DMS53 treated with DMSO at 0.1 percent for 48 hours (cell line): ENCODE results near the gene HMGXB3.
"Not testable (repeated sequence)": the region's sequence is repeated elsewhere in the genome, so short reads cannot be mapped to it uniquely, and the experiment has no call there.

Source experiments
- DNase-seq: peaks from one replicate; lab custom pipeline; 2025; ENCODE audit not compliant: unreplicated experiment; lab: John Stamatoyannopoulos, UW

HMGXB3 gene

DNA sequence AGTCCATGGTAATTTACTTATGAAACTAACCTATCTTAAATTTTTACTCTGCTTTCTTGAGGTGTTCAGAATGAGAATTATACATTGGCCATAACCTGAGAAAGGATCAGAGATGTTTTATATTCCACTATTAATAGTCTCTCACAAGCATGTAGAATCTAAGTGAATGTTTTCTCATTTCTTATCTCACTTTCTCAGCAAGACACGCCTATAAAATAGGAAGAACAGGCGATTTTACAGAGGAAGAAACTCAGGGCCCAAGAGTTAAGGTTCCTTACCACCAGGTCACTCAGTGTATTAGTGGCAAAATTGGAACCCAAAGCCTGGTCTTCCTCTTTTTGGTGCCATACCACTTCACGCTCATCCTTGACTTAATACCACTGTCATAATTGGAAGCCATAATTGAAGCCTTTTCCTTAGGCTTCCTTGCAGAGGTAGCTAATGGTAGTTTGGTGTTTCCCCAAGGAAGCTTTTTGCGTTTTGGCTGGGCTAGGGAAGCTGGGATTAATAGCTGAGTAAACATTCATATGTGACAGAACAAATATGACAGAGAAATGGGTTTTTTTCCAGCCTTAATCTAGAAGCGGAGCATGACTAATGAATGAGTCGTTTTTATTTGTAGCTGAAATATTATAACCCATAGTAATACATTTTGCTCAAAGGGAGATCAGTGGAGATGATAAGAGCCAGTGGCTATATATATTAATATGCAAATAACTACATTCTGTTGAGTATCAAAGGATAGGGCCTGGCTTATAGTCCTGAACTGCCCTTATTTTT lies 16.9 kb downstream of the HMGXB3 start:
- DNase-seq: no peak

- no peak for DNase-seq
Measured at GRCh38 chr5:150020249-150020648, 19.7 kb downstream of the HMGXB3 start.

DNA sequence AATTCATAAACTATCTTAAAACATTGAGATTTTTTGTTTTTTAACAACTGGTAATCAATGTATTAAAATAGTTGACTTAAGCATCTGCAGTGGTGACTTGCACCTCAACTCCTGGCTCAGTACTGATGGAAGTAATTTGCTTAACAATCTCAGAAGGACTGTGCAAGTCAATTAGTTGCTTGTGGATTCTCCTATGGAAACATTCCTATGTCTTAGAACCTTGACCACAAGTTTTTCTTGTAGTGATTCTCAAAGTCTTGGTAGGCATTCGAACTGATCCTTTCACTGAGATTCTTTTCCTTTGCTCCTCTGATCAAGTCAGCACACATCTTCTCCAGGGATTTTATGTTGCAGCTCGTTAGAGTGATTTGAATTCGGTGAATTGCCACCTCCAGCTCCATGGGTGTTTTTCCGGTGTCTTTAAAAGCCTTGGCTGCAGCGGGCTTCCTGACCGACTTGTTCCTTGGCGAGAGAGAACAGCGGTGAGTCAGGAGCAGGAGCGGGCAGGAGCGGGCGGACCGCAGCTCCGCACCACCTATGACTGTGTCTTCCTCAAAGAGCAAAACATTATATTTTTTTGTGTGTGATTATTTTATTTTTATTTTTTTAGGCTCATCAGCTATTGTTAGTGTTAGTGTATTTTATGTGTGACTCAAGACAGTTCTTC lies 21.1 kb downstream of the HMGXB3 start:
- no peak for DNase-seq

- peak; percentile 13 for DNase-seq
Measured at GRCh38 chr5:150022158-150022531, 21.6 kb downstream of the HMGXB3 start.

GRCh38 chr5:150022681-150023080 lies 22.1 kb downstream of the HMGXB3 start:
- DNase-seq: no peak

DNA sequence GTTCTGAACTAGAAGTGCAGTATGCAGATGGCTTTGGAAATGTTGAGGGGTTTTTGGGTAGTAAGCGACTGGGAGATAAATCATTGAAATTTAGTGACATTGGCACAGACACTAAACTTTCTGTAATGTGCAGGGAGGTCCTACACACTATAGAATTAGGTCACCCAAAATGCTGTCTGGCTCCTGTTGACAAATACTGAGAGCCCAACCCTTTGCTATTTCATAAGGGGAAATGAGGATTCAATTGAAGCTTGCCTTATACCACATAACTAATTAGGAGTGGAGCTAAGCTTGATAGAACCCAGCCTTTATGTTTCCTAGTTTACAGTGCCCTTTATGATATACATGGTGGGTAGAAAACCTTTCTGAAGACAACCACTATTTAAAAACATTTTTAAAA lies 22.6 kb downstream of the HMGXB3 start:
- DNase-seq: no peak

GRCh38 chr5:150024346-150024984 lies 23.9 kb downstream of the HMGXB3 start:
- DNase-seq: no peak

DNA sequence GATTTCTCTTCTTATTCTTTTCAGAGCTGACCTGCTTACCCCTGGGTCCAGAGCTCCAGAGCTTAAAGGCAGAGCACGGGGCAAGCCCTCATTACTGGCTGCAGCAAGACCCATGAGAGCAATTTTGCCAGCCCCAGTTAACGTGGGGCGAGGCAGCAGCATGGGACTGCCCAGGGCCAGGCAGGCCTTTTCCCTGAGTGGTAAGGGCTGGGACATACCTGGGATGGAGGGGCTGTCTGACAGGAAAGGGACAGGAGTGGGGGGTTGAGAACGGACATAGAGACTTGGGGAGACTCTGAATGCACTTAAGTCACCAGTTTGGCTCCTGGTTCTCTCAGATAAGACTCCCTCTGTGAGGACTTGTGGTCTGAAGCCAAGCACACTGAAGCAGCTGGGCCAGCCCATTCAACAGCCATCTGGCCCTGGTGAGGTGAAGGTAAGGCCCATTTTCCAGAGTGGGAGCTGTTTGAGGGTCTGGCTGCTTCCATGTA lies 26.2 kb downstream of the HMGXB3 start:
- no peak for DNase-seq

DNA sequence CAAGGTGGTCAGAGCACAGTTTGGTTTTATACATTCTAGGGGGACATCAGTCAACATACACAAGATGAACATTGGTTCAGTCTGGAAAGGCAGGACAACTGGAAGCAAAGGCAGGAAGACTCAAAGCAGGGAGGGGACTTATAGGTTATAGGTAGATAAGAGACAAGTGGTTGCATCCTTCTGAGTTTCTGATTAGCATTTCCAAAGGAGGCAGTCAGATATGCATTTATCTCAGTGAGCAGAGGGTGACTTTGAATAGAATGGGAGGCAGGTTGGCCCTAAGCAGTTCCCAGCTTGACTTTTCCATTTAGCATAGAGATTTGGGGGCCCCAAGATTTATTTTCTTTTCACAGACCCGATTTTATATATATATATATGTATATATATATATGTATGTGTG lies 27.5 kb downstream of the HMGXB3 start:
- not testable (repeated sequence) for DNase-seq

- DNase-seq: no peak
Measured at GRCh38 chr5:150033334-150033733, 32.8 kb downstream of the HMGXB3 start.

GRCh38 chr5:150034662-150035061 lies 34.1 kb downstream of the HMGXB3 start:
- DNase-seq: no peak

DNA sequence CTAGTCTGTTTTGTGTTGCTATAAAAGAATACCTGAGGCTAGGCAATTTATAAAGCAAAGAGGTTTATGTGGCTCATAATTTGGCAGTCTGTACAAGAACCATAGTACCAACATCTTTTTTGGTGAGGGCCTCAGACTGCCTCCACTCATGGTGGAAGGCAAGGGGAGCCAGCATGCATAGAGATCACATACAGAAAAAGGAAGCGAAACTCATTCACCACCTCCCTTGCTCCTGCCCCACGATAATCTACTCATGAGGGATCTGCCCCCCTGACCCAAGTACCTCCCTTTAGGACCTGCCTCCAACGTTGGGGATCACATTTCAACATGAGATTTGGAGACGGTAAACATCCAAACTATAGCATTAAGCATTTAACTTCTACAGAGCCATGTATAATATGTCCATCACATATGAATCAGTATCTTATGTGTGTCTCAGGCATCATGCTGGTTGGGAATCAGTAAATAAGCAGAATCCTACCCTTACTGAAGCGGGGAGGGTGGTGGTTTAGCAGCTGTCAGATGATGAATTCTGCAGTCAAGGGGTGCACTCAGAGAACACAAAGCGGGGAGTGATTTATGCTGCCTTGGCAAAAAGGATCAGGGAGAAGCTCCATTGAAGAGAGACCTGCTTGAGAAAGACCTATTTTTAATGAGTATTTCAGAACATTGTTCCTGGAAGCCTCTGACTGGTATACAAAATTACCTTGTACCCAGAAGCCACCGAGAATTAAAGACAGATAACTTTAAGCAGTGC lies 34.8 kb downstream of the HMGXB3 start:
- DNase-seq: no peak

- no peak for DNase-seq
Measured at GRCh38 chr5:150036513-150036912, 36.0 kb downstream of the HMGXB3 start.

GRCh38 chr5:150038547-150038946 lies 38.0 kb downstream of the HMGXB3 start:
- DNase-seq: no peak

- DNase-seq: no peak
Measured at GRCh38 chr5:150042459-150042858, 41.9 kb downstream of the HMGXB3 start.

GRCh38 chr5:150043657-150044328 lies 43.3 kb downstream of the HMGXB3 start:
- DNase-seq: no peak

DNA sequence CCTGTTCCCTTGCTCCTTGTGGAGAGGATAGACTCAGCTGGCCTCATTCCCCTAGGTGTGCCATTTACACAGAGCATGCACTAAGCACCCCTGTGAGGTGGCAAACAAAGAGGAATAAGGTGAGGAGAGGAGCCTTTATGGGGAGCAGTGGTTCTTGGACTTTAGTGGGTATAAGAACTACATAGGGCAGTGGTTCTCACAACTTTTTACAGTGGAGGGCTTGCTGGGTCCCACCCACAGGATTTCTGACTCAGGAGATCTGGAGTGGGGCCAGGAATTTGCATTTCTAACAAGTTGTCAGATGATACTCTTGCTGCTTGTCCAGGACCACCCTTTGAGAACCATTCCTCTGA lies 43.8 kb downstream of the HMGXB3 start:
- no peak for DNase-seq

- DNase-seq: no peak
Measured at GRCh38 chr5:150044712-150045111, 44.2 kb downstream of the HMGXB3 start.

DNA sequence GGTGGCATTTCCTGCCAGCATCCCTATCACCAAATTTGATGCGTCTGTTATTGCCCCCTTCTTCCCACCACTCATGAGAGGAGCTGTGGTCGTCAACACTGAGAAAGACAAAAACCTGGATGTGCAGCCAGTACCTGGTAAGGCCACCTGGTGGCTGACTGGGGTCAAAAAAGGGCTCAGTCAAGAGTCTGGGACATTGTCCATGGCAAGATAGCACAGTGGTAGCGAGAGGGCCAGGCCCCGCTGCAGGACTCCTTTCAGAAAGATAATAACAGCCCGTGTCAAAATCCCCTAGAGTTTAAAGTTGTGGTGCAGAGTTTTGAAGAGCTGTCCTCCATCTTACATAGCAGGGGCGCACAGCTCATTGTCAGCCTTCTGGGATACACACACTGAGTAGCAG lies 45.0 kb downstream of the HMGXB3 start:
- no peak for DNase-seq

DNA sequence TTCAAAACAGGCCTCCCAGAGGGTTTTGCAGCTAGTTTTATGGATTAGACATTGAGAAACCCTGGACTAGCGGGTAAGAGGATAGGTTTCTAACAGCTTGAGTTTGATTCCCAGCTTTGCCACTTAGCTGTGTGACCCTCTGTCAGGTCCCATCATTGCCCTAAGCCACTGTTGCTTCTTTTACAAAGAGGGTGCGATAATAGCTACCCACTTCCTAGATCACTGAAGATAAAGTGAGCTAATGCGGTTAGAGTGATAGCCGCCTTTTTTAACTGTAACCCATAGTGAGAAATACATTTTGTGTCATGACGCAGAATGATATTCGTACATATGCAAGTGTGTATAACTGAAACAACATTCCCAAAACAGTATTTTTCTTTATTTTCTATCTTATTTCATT lies 45.5 kb downstream of the HMGXB3 start:
- no peak for DNase-seq
